ENCODE data around the gene ZNF672. TPM values are rescaled to one million over a fixed set of nuclear protein-coding genes. Genes with fewer than 3 reads are reported as not detected.

ZNF672 gene
- total RNA-seq, 2 experiments from 2014 or later = 35.9 to 38.4 TPM

GRCh38 chr1:248790456-248790855, 47.6 kb upstream of the ZNF672 start:
- H3K27ac ChIP-seq (ENCODE audit: low read depth in 1 of 2, low read length in 2 of 2) = no peak overlapping the region
- H3K4me1 Mint-ChIP-seq (ENCODE audit: low read depth) = no peaks in the 10 kb centered on the region
- H3K9me3 Mint-ChIP-seq = peaks cover 9% of the 10 kb centered on the region
- ChIA-PET POLR2A (interaction anchor here (0.5 kb wide), 1 partner anchor 1421 kb away, joined by 3 read pairs; no protein-coding TSS in a partner anchor), CTCF (no interaction called here)
- no peaks in the 10 kb centered on the region for H3K36me3 ChIP-seq (ENCODE audit: insufficient read depth, low read length)
- no peak overlapping the region for H3K4me3 ChIP-seq (ENCODE audit: low read length)
- intact Hi-C loops (cut with DNase I, micrococcal nuclease) = no loop called here
- no peaks in the 10 kb centered on the region for H3K27me3 ChIP-seq (ENCODE audit: control insufficient read depth in 1 of 2, insufficient read depth in 2 of 2, low read length in 2 of 2)
- no peak overlapping the region for H3K27ac Mint-ChIP-seq
- no peaks in the 10 kb centered on the region for H3K36me3 Mint-ChIP-seq (ENCODE audit: low read depth)
- no peaks in the 10 kb centered on the region for H3K4me1 ChIP-seq (ENCODE audit: insufficient read depth, low read length)
- peaks cover 0 to 13% of the 10 kb centered on the region in 2 experiments for H3K9me3 ChIP-seq (ENCODE audit: control insufficient read depth in 1 of 2, insufficient read depth in 1 of 2, low read length in 2 of 2)
- H3K4me3 Mint-ChIP-seq = no peak overlapping the region
- DNase-seq (no peak), ATAC-seq (ENCODE audit: poor library complexity) (no peak)
- no peaks in the 10 kb centered on the region for H3K27me3 Mint-ChIP-seq
- no peak for TF ChIP-seq CTCF (IDR thresholded peaks at IDR 0.05)

DNA sequence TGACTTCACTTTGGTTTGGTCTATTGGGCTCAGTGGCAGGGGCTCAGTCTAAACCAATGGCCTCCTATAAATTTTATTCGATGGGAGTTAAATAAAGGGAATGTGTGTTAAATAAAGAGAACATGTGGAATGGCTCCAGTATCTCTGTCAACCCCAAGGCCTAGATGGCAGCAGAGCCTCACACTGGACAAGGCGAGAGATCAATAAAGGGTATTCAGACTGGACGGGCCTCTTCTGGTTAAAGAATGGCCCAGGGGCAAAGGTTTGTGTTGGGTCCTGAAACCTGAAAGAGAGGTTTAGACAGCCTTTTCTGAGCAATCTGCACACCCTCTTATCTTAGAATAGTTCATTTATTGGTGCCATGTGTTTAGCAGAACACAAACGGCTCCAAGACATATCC, 47.0 kb upstream of the ZNF672 start:
- POLR2A ChIA-PET = no interaction called here
- H3K4me3 ChIP-seq (ENCODE audit: low read length) = no peak overlapping the region

DNA sequence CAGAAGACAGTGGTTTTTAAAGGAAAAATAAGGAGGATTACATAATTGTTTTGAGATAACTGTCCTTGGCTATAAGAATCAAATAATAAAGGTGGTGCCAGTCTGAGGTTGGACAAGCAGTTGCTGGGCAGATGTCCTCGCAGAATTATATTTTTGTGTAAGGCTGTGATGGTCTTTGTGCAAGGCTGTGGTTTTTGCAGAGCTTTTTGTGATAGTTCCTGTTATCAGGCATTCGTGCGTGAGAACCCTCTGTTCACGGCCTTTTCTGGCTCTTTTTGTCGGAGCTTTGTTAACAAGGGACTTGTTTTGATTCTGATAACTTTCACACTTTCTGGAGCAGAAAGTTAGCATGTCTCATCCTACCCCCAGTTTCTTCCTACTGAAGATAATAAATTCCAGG, 45.7 kb upstream of the ZNF672 start:
- H3K4me3 ChIP-seq (ENCODE audit: low read length) = no peak overlapping the region
- no peaks in the 10 kb centered on the region for H3K36me3 Mint-ChIP-seq (ENCODE audit: low read depth)
- no peak overlapping the region for H3K27ac Mint-ChIP-seq
- no peak for TF ChIP-seq CTCF (IDR thresholded peaks at IDR 0.05)
- peaks cover 0 to 2% of the 10 kb centered on the region in 2 experiments for H3K27me3 ChIP-seq (ENCODE audit: control insufficient read depth in 1 of 2, insufficient read depth in 2 of 2, low read length in 2 of 2)
- H3K4me1 Mint-ChIP-seq (ENCODE audit: low read depth) = no peaks in the 10 kb centered on the region
- H3K9me3 Mint-ChIP-seq = peaks cover 19% of the 10 kb centered on the region
- peak in 1 of 14 experiments; percentile 16 for DNase-seq
- peaks cover 10% of the 10 kb centered on the region for H3K27me3 Mint-ChIP-seq
- no peak for ATAC-seq (ENCODE audit: poor library complexity)
- peaks cover 7 to 16% of the 10 kb centered on the region in 2 experiments for H3K9me3 ChIP-seq (ENCODE audit: control insufficient read depth in 1 of 2, insufficient read depth in 1 of 2, low read length in 2 of 2)
- intact Hi-C loops (cut with DNase I, micrococcal nuclease) = no loop called here
- H3K4me1 ChIP-seq (ENCODE audit: insufficient read depth, low read length) = no peaks in the 10 kb centered on the region
- CTCF ChIA-PET = no interaction called here
- POLR2A ChIA-PET = no interaction called here
- no peak overlapping the region for H3K27ac ChIP-seq (ENCODE audit: low read depth in 1 of 2, low read length in 2 of 2)
- no peaks in the 10 kb centered on the region for H3K36me3 ChIP-seq (ENCODE audit: insufficient read depth, low read length)
- H3K4me3 Mint-ChIP-seq = no peak overlapping the region

More for the DNA sequence above, 47.0 kb upstream of the ZNF672 start:
- no peak for DNase-seq
- Mint-ChIP-seq H3K27me3 (peaks cover 2% of the 10 kb centered on the region), H3K4me1 (ENCODE audit: low read depth) (no peaks in the 10 kb centered on the region), H3K27ac (no peak overlapping the region), H3K36me3 (ENCODE audit: low read depth) (no peaks in the 10 kb centered on the region), H3K4me3 (no peak overlapping the region), H3K9me3 (peaks cover 14% of the 10 kb centered on the region)
- H3K36me3 ChIP-seq (ENCODE audit: insufficient read depth, low read length) = no peaks in the 10 kb centered on the region
- no peaks in the 10 kb centered on the region for H3K4me1 ChIP-seq (ENCODE audit: insufficient read depth, low read length)
- peaks cover 0 to 16% of the 10 kb centered on the region in 2 experiments for H3K9me3 ChIP-seq (ENCODE audit: control insufficient read depth in 1 of 2, insufficient read depth in 1 of 2, low read length in 2 of 2)
- intact Hi-C loops (cut with DNase I, micrococcal nuclease) = no loop called here
- CTCF ChIA-PET = no interaction called here
- no peaks in the 10 kb centered on the region for H3K27me3 ChIP-seq (ENCODE audit: control insufficient read depth in 1 of 2, insufficient read depth in 2 of 2, low read length in 2 of 2)
- H3K27ac ChIP-seq (ENCODE audit: low read depth in 1 of 2, low read length in 2 of 2) = no peak overlapping the region
- ATAC-seq (ENCODE audit: poor library complexity) = no peak
- no peak for TF ChIP-seq CTCF (IDR thresholded peaks at IDR 0.05)

Measured in CD4-positive, alpha-beta T cell (primary cell).